Type B pancreatic cell (in vitro differentiated cells): ENCODE results near the gene FERD3L. TPM values are rescaled to one million over a fixed set of nuclear protein-coding genes. Genes with fewer than 3 reads are reported as not detected.
A peak's percentile ranks its signal among the peaks of the same experiment; 100 is the strongest.

ENCODE experiments used
- DNase-seq: peaks from one replicate; pipeline ENCODE4 v3.0.0; 2021; ENCODE audit warnings: mixed read lengths; ENCODE audit not compliant: unreplicated experiment; ENCODE audit errors: extremely low spot score
- H3K27ac Mint-ChIP-seq: 2 replicates; pipeline ENCODE4 v1.8.0; 2021; ENCODE audit warnings: mild to moderate bottlenecking, mixed read lengths
- H3K27me3 Mint-ChIP-seq: 2 replicates; pipeline ENCODE4 v1.8.0; 2021; ENCODE audit warnings: mixed read lengths
- H3K36me3 Mint-ChIP-seq: 2 replicates; pipeline ENCODE4 v1.8.0; 2021; ENCODE audit warnings: mixed read lengths
- H3K4me1 Mint-ChIP-seq: one replicate; pipeline ENCODE4 v1.8.0; 2021; ENCODE audit warnings: mixed read lengths; ENCODE audit not compliant: unreplicated experiment
- H3K4me3 Mint-ChIP-seq: 2 replicates; pipeline ENCODE4 v1.8.0; 2021; ENCODE audit warnings: mild to moderate bottlenecking, mixed read lengths
- H3K9me3 Mint-ChIP-seq: 2 replicates; pipeline ENCODE4 v1.8.0; 2021; ENCODE audit warnings: mixed read lengths
- total RNA-seq: library from RNA; stranded (reverse); gene quantifications from 2 replicates; pipeline ENCODE4 v1.2.1, GENCODE V29; 2021; ENCODE audit warnings: low replicate concordance
- TF ChIP-seq, protein P1 (sequence below): fragments of 200-600 bp; sonication (generic); conservative IDR thresholded peaks from 2 replicates; pipeline ENCODE4 v1.5.0; 2021; ENCODE audit warnings: antibody characterized with exemption, mild to moderate bottlenecking

Gene FERD3L
- total RNA-seq, 1 donor from 2014 or later, result not detected

- no peak for DNase-seq
- TF ChIP-seq, protein P1, sequence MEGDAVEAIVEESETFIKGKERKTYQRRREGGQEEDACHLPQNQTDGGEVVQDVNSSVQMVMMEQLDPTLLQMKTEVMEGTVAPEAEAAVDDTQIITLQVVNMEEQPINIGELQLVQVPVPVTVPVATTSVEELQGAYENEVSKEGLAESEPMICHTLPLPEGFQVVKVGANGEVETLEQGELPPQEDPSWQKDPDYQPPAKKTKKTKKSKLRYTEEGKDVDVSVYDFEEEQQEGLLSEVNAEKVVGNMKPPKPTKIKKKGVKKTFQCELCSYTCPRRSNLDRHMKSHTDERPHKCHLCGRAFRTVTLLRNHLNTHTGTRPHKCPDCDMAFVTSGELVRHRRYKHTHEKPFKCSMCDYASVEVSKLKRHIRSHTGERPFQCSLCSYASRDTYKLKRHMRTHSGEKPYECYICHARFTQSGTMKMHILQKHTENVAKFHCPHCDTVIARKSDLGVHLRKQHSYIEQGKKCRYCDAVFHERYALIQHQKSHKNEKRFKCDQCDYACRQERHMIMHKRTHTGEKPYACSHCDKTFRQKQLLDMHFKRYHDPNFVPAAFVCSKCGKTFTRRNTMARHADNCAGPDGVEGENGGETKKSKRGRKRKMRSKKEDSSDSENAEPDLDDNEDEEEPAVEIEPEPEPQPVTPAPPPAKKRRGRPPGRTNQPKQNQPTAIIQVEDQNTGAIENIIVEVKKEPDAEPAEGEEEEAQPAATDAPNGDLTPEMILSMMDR, result no peak
- Mint-ChIP-seq H3K36me3 (peaks cover 17% of the 10 kb centered on the region), H3K9me3 (no peaks in the 10 kb centered on the region), H3K4me1 (peaks cover 38% of the 10 kb centered on the region), H3K4me3 (peak overlapping the region; percentile 82), H3K27ac (peak overlapping the region; percentile 76), H3K27me3 (peaks cover 92% of the 10 kb centered on the region)
These were observed 33.5 kb downstream of the FERD3L start for GRCh38 chr7:19111474-19112273.

GRCh38 chr7:19110776-19111175 lies 34.4 kb downstream of the FERD3L start:
- TF ChIP-seq, protein P1, result no peak
- H3K36me3 Mint-ChIP-seq, result peaks cover 13% of the 10 kb centered on the region
- peak overlapping the region; percentile 82 for H3K4me3 Mint-ChIP-seq
- peak overlapping the region; percentile 76 for H3K27ac Mint-ChIP-seq
- no peak for DNase-seq
- peaks cover 95% of the 10 kb centered on the region for H3K27me3 Mint-ChIP-seq
- H3K4me1 Mint-ChIP-seq, result peaks cover 46% of the 10 kb centered on the region
- no peaks in the 10 kb centered on the region for H3K9me3 Mint-ChIP-seq

DNA sequence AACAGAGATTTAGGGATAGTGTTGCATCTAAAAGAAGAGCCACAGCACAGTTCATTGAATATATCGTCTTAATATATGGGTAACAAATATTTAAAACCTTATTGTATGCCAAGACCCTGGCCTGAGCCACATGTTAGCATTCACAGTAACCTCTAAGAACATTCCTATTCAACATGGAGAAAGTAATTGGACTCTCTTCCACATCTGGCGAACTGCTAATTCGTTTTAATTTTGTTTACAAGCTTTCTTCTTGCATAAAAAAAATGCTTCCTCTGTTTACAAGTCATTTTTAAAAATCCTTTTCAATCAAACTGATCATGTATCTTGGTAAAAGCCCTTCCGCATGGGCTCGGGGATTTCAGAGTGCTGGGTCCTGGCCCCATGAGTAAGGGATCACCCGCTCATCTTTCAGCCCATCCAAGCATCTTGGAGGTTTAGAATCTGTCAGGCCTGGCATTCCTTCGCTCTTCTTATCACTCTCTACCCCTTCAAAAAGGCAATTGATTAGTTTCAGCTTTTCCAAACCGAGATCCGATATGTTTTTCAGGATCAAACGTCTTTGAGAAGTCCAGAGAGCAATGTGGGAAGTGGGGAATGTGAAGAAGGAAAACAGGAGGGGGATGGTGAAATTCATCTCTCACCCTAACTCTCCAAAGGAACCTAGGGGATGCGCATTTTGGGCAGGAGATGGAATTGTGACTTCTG lies 35.0 kb downstream of the FERD3L start:
- H3K9me3 Mint-ChIP-seq, result no peaks in the 10 kb centered on the region
- H3K27ac Mint-ChIP-seq, result peak overlapping the region; percentile 76
- H3K27me3 Mint-ChIP-seq, result peaks cover 98% of the 10 kb centered on the region
- no peak for DNase-seq
- H3K4me3 Mint-ChIP-seq, result peak overlapping the region; percentile 85
- TF ChIP-seq, protein P1, result no peak
- H3K4me1 Mint-ChIP-seq, result peaks cover 49% of the 10 kb centered on the region
- H3K36me3 Mint-ChIP-seq, result peaks cover 13% of the 10 kb centered on the region

DNA sequence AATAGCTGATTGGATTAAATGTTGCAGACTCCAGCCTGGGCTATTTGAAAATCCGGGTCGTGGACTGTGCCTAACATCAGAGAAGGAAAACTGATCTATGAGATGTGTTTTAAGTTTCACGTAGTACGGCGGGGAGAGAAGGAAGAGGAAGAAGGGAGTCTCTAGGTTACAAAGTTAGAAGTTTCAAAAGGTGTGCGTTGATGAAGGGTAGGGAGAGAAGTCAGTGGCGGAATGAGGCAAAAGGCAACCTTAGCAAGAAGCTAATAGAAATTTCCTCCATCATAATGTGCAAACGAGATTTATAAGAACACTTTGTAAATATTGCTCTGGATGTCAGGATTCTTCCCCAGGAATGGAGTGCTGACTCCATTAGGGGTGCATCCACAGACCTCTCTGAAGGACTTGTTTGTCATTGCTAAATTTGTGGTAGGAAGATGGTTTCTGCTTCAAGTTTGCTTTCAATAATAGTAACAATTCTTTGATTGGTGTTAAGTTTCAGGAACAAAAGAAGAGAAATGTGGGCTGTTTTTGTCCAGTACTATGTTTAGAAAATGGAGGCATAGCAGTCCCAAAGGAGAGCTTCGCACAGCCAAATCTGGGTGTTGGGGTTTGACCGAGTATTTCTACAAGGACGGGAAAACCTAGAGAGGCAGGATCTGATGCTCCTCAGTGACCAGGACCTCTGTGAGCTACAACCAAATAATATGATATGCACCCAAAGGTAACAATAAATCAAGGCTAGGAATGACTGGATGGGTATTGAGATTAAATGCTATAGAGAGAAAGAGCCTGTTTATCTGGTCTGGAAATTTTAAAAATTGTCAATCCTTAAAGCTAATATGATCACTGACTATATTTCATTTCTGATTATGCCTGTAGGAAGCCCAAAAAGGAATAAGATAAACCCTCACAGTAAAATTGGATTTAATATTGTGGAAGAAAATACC lies 35.9 kb downstream of the FERD3L start:
- H3K36me3 Mint-ChIP-seq, result peaks cover 9% of the 10 kb centered on the region
- peaks cover 99% of the 10 kb centered on the region for H3K27me3 Mint-ChIP-seq
- TF ChIP-seq, protein P1, result no peak
- no peak for DNase-seq
- peaks cover 49% of the 10 kb centered on the region for H3K4me1 Mint-ChIP-seq
- peaks cover 4% of the 10 kb centered on the region for H3K9me3 Mint-ChIP-seq
- peak overlapping the region; percentile 85 for H3K4me3 Mint-ChIP-seq
- H3K27ac Mint-ChIP-seq, result peak overlapping the region; percentile 21
